NCI-H1694 (cell line): ENCODE results near the gene NFKBIB.

ENCODE experiments used
- DNase-seq: peaks from one replicate; lab custom pipeline; 2025; lab: John Stamatoyannopoulos, UW

NFKBIB gene

GRCh38 chr19:38904581-38905539 is 5.1 kb downstream of the NFKBIB start:
- no peak for DNase-seq

GRCh38 chr19:38905620-38906019 is 5.9 kb downstream of the NFKBIB start:
- DNase-seq: no peak

GRCh38 chr19:38907227-38907626 is 7.5 kb downstream of the NFKBIB start:
- no peak for DNase-seq

- no peak for DNase-seq
These were observed 7.9 kb downstream of the NFKBIB start for GRCh38 chr19:38907670-38908069.

- no peak for DNase-seq
These were observed 9.1 kb downstream of the NFKBIB start for GRCh38 chr19:38908911-38909310.

- DNase-seq: no peak
These were observed 10.7 kb downstream of the NFKBIB start for GRCh38 chr19:38910488-38910887.

- no peak for DNase-seq
These were observed 11.7 kb downstream of the NFKBIB start for GRCh38 chr19:38911388-38912001.

- no peak for DNase-seq
These were observed 13.1 kb downstream of the NFKBIB start for GRCh38 chr19:38912600-38913514.

GRCh38 chr19:38913958-38914357 is 14.2 kb downstream of the NFKBIB start:
- no peak for DNase-seq

- DNase-seq: no peak
These were observed 15.9 kb downstream of the NFKBIB start for GRCh38 chr19:38915329-38916321.

GRCh38 chr19:38917516-38917915 is 17.7 kb downstream of the NFKBIB start:
- no peak for DNase-seq

- DNase-seq: peak; percentile 2
These were observed 18.2 kb downstream of the NFKBIB start for GRCh38 chr19:38917921-38918491.

- no peak for DNase-seq
These were observed 18.8 kb downstream of the NFKBIB start for GRCh38 chr19:38918526-38918925.

- DNase-seq: no peak
These were observed 20.2 kb downstream of the NFKBIB start for GRCh38 chr19:38919837-38920601.

- DNase-seq: no peak
These were observed 21.0 kb downstream of the NFKBIB start for GRCh38 chr19:38920602-38921419.

- DNase-seq: no peak
These were observed 21.9 kb downstream of the NFKBIB start for GRCh38 chr19:38921420-38922274.

- no peak for DNase-seq
These were observed 22.7 kb downstream of the NFKBIB start for GRCh38 chr19:38922482-38922881.

GRCh38 chr19:38924388-38924787 is 24.6 kb downstream of the NFKBIB start:
- no peak for DNase-seq
